Measurements from ENCODE around the gene HEXIM1. TPM values are rescaled to one million over a fixed set of nuclear protein-coding genes. Genes with fewer than 3 reads are reported as not detected.
"Not testable (repeated sequence)": the region's sequence is repeated elsewhere in the genome, so short reads cannot be mapped to it uniquely, and the experiment has no call there.

HEXIM1 gene
- total RNA-seq, 1 donor from 2014 or later: 23.7 TPM

DNA sequence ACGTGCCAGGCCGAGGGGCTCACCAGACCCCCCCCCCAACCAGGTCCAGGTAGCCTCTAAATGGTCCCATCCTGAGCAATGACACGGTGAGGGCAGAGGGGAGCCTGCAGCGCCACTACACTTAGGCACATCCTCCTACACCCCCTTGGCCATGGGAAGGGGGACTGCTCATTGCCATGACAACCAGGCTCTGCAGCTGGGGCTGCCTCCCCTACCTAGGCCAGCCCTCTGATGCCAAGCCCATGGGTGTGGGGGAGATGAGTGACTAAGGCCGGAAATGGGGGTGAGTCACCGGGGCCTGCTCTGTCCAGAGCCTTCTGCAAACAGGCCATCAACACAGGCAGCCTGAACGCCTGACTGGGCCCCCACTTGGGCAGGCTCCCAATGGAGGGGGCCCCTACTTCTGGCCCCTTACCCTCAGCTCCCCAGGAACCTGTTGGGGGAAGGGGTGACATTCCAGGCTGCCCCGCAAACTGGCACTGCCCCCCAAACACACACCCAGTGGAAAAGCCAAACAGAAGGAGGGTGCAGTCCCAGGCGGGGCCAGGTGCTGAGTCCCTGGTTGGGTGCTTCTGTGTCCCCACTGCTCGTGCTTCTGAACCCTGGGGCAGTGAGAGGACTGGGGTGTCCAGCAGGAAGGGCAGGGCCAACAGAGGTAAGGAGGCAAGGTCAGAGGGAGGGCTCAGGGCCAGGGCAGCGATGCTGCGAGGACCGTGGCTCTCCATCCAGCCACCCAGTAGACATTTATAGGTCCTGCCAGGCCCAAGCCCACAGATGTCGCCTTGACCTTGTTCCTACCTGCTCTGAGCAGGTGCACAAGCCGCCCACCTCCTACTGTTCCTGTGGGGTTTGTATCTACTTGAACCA, 24.1 kb upstream of the HEXIM1 start:
- peak overlapping the region; percentile 79 to 87 for H3K27ac ChIP-seq
- peaks cover 14 to 20% of the 10 kb centered on the region in 2 donors for H3K36me3 ChIP-seq
- DNase-seq (ENCODE audit: low spot score in 2 of 2): peak in 1 of 2 donors; percentile 92
- H3K27me3 ChIP-seq: no peaks in the 10 kb centered on the region
- TF ChIP-seq, protein P1, sequence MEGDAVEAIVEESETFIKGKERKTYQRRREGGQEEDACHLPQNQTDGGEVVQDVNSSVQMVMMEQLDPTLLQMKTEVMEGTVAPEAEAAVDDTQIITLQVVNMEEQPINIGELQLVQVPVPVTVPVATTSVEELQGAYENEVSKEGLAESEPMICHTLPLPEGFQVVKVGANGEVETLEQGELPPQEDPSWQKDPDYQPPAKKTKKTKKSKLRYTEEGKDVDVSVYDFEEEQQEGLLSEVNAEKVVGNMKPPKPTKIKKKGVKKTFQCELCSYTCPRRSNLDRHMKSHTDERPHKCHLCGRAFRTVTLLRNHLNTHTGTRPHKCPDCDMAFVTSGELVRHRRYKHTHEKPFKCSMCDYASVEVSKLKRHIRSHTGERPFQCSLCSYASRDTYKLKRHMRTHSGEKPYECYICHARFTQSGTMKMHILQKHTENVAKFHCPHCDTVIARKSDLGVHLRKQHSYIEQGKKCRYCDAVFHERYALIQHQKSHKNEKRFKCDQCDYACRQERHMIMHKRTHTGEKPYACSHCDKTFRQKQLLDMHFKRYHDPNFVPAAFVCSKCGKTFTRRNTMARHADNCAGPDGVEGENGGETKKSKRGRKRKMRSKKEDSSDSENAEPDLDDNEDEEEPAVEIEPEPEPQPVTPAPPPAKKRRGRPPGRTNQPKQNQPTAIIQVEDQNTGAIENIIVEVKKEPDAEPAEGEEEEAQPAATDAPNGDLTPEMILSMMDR (IDR thresholded peaks at IDR 0.05): no peak
- H3K4me3 ChIP-seq: no peak overlapping the region
- intact Hi-C loops (cut with DNase I): no loop called here
- H3K9me3 ChIP-seq: no peaks in the 10 kb centered on the region
- H3K4me1 ChIP-seq: peaks cover 20 to 59% of the 10 kb centered on the region in 2 donors

DNA sequence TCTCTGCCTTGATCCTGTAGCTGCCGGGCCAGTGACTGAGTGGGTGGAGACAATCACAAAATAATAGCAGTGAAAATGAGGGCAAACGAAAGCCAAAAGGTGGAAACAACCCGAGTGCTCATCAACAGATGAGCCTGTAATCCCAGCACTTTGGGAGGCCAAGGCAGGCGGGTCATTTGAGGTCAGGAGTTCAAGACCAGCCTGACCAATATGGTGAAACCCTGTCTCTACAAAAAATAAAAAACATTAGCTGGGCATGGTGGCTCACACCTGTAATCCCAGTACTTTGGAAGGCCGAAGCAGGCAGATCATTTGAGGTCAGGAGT, 23.5 kb upstream of the HEXIM1 start:
- Histone ChIP-seq H3K36me3 (peaks cover 11 to 14% of the 10 kb centered on the region in 2 donors), H3K4me1 (peaks cover 20 to 65% of the 10 kb centered on the region in 2 donors), H3K27ac (peak overlapping the region; percentile 79 to 87)
- H3K4me3 ChIP-seq; H3K9me3 ChIP-seq; DNase-seq (ENCODE audit: low spot score in 2 of 2); intact Hi-C loops (cut with DNase I); H3K27me3 ChIP-seq: not testable (repeated sequence)

- TF ChIP-seq, protein P1 (IDR thresholded peaks at IDR 0.05): no peak
- H3K27ac ChIP-seq: peak overlapping the region in 1 of 2 donors; percentile 87
- H3K9me3 ChIP-seq: no peaks in the 10 kb centered on the region
- no peak for DNase-seq (ENCODE audit: low spot score in 2 of 2)
- peaks cover 3 to 6% of the 10 kb centered on the region in 2 donors for H3K36me3 ChIP-seq
- peaks cover 20 to 70% of the 10 kb centered on the region in 2 donors for H3K4me1 ChIP-seq
- H3K4me3 ChIP-seq: no peak overlapping the region
- intact Hi-C loops (cut with DNase I): no loop called here
- no peaks in the 10 kb centered on the region for H3K27me3 ChIP-seq
Observed at GRCh38 chr17:45125509-45125908, 22.8 kb upstream of the HEXIM1 start.

DNA sequence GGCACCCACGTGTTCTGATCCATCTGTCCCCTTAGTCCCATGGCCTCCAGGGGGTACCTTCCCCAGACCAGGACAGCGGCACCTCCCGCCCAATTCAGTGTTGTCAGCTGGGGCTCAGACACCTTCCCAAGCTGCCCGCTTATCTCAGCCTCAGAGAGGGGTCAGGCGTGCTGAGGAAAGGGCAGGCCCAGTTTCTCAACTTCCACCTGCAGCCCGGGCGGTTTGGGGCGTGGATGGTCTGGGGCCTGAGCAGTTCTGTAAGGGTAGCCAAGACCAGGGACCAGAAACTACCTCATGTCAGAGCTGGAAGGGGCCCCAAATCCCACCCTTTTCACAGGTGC, 21.1 kb upstream of the HEXIM1 start:
- intact Hi-C loops (cut with DNase I): no loop called here
- DNase-seq (ENCODE audit: low spot score in 2 of 2): no peak

GRCh38 chr17:45127548-45128300, 20.6 kb upstream of the HEXIM1 start:
- Histone ChIP-seq H3K27ac (peak overlapping the region; percentile 95 to 97), H3K9me3 (no peaks in the 10 kb centered on the region), H3K4me1 (peaks cover 14 to 64% of the 10 kb centered on the region in 2 donors), H3K4me3 (peak overlapping the region; percentile 29 to 39), H3K27me3 (no peaks in the 10 kb centered on the region), H3K36me3 (no peaks in the 10 kb centered on the region)
- TF ChIP-seq, protein P1 (IDR thresholded peaks at IDR 0.05): no peak
- peak in 1 of 2 donors; percentile 88 for DNase-seq (ENCODE audit: low spot score in 2 of 2)
- intact Hi-C loops (cut with DNase I): loop anchor here (1.0 kb wide), 1 partner anchor 17 kb away; no protein-coding TSS in a partner anchor

More for the DNA sequence above, 21.1 kb upstream of the HEXIM1 start:
- Histone ChIP-seq H3K27ac (peak overlapping the region; percentile 95 to 97), H3K4me1 (peaks cover 16 to 69% of the 10 kb centered on the region in 2 donors), H3K36me3 (no peaks in the 10 kb centered on the region), H3K4me3 (peak overlapping the region in 1 of 2 donors; percentile 29), H3K9me3 (no peaks in the 10 kb centered on the region), H3K27me3 (no peaks in the 10 kb centered on the region)
- TF ChIP-seq, protein P1 (IDR thresholded peaks at IDR 0.05): no peak

DNA sequence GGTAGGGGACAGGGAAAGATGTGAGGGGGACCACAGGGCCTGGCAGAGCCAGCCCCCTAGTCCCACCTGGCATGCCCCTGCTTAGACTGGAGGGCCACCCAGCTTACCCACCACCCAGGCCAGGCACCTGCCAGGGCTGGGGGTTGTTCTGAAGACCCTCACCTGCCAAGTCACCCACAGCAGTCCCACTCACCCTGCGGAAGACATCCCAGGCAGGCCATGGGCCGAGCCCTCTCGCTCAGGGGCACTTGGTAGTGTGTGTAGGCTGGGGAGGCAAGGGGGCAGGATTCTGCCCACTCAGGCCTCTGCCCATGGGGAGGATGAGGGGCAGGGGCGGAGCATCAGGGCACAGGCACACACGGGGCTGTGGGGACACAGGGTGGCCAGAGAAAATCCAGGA, 19.9 kb upstream of the HEXIM1 start:
- Histone ChIP-seq H3K27ac (peak overlapping the region; percentile 95 to 97), H3K9me3 (no peaks in the 10 kb centered on the region), H3K36me3 (no peaks in the 10 kb centered on the region), H3K4me3 (peak overlapping the region; percentile 29 to 39), H3K27me3 (no peaks in the 10 kb centered on the region), H3K4me1 (peaks cover 13 to 59% of the 10 kb centered on the region in 2 donors)
- intact Hi-C loops (cut with DNase I): loop anchor here (1.0 kb wide), 1 partner anchor 18 kb away; no protein-coding TSS in a partner anchor
- no peak for DNase-seq (ENCODE audit: low spot score in 2 of 2)
- TF ChIP-seq, protein P1 (IDR thresholded peaks at IDR 0.05): no peak

Data from ascending aorta (tissue), 2 donors.